ENCODE results near the gene HSPA8. TPM values are rescaled to one million over a fixed set of nuclear protein-coding genes. Genes with fewer than 3 reads are reported as not detected.

Gene HSPA8
- total and polyA plus RNA-seq, 10 of the 15 experiments (the other 5 are each of a cell fraction or from before 2014, with no cell fraction given) = 1,190 to 3,205 (median 2,045) TPM

GRCh38 chr11:123040111-123040432 is 21.9 kb downstream of the HSPA8 start:
- CTCF ChIA-PET = interaction anchor here (1.0 kb wide), 2 partner anchors 14 to 17 kb away, joined by 3 to 5 read pairs; no protein-coding TSS in a partner anchor
- RAD21 ChIA-PET (ENCODE audit: unreplicated experiment) = no interaction called here
- no peak overlapping the region for H2AFZ ChIP-seq (ENCODE audit: control insufficient read depth, low read depth, low read length)
- no peaks in the 10 kb centered on the region for H3K4me1 ChIP-seq (ENCODE audit: control insufficient read depth, insufficient read depth, low read length)
- no peaks in the 10 kb centered on the region for H3K79me2 ChIP-seq (ENCODE audit: control insufficient read depth, insufficient read depth, low read length)
- no peak overlapping the region for H3K4me3 ChIP-seq
- BruUV-seq (replicated peaks) = no TSS peak
- H3K27ac ChIP-seq (ENCODE audit: control insufficient read depth, insufficient read depth) = no peak overlapping the region
- no peaks in the 10 kb centered on the region for H3K36me3 ChIP-seq (ENCODE audit: control insufficient read depth in 2 of 2, insufficient read depth in 2 of 2, low read length in 1 of 2)
- no peak for FAIRE-seq
- POLR2A ChIA-PET = no interaction called here
- no peak for DNase-seq (ENCODE audit: low read depth, low spot score)
- H3K9me3 ChIP-seq (replicated peaks; ENCODE audit: control insufficient read depth, insufficient read depth, low read length) = no peaks in the 10 kb centered on the region
- no peaks in the 10 kb centered on the region for H4K20me1 ChIP-seq (ENCODE audit: control insufficient read depth, insufficient read depth)
- no peak for ATAC-seq
- TF ChIP-seq ASH2L (IDR thresholded peaks at IDR 0.05; ENCODE audit: borderline replicate concordance, low read depth) (no peak), RB1 (IDR thresholded peaks at IDR 0.05; ENCODE audit: borderline replicate concordance) (no peak), FOXK2 (IDR thresholded peaks at IDR 0.05) (no peak), GABPA (IDR thresholded peaks at IDR 0.05; ENCODE audit: low read depth) (no peak), ZNF274 (IDR thresholded peaks at IDR 0.05; ENCODE audit: insufficient read depth, insufficient read length) (no peak), TBL1XR1 (IDR thresholded peaks at IDR 0.05; ENCODE audit: low read depth, low read length) (no peak), POLR2AphosphoS2 (IDR thresholded peaks at IDR 0.05; ENCODE audit: low read depth, low read length) (no peak), PBX3 (IDR thresholded peaks at IDR 0.05; ENCODE audit: insufficient replicate concordance, low read depth, low read length) (no peak), MAX (IDR thresholded peaks at IDR 0.05; ENCODE audit: low read depth, low read length) (no peak), SKIL (IDR thresholded peaks at IDR 0.05; ENCODE audit: low read depth, poor library complexity, severe bottlenecking) (no peak), TCF7 (IDR thresholded peaks at IDR 0.05; ENCODE audit: borderline replicate concordance) (no peak), ESRRA (IDR thresholded peaks at IDR 0.05; ENCODE audit: low read length) (no peak)
- H3K4me2 ChIP-seq (ENCODE audit: control insufficient read depth, insufficient read depth) = no peak overlapping the region
- no peaks in the 10 kb centered on the region for H3K27me3 ChIP-seq (replicated peaks in 1 of 2; ENCODE audit: control insufficient read depth in 2 of 2, insufficient read depth in 2 of 2, low read length in 1 of 2)
- WGBS (ENCODE audit: insufficient coverage, insufficient replicate concordance, low lambda C conversion rate, missing lambda C conversion rate) = 43% methylated on average over 11 of the region's 11 CpGs
- SMC1A ChIA-PET (ENCODE audit: uncharacterized antibody, unreplicated experiment) = no interaction called here
- intact Hi-C loops (cut with micrococcal nuclease; ENCODE audit: unreplicated experiment) = no loop called here
- in situ Hi-C loops (cut with MboI) = no loop called here
- no peak overlapping the region for H3K9ac ChIP-seq (ENCODE audit: control insufficient read depth, insufficient read depth, low read length)

Measured in GM12878 (cell line).